K562 (cell line): ENCODE results near the gene SMARCA4. TPM values are rescaled to one million over a fixed set of nuclear protein-coding genes. Genes with fewer than 3 reads are reported as not detected.
A peak's percentile ranks its signal among the peaks of the same experiment; 100 is the strongest.

Experiments
- ATAC-seq: fragments of 200-7000 bp; cut with Tn5 transposase; 3 replicates; pipeline ENCODE4 v1.9.1; 2020; ENCODE audit warnings: moderate library complexity
- BruUV-seq: library from RNA; stranded (reverse); fragments of 400-500 nt; replicated peaks from 2 replicates; lab custom pipeline; 2021; lab: Mats Ljungman, UMichigan
- CTCF ChIA-PET: fragments of 300-600 bp; formaldehyde crosslinking; extraction: SDS; loops from one replicate; lab custom pipeline; 2021; ENCODE audit warnings: low intra/inter-chr PET ratio; lab: Yijun Ruan, JAX
- POLR2A ChIA-PET: fragments of 300-600, 350-650 bp; sonication (Branson Sonifier 250); formaldehyde crosslinking; extraction: SDS; loops from one replicate; lab custom pipeline; 2021; ENCODE audit warnings: antibody characterized with exemption, inconsistent platforms; lab: Yijun Ruan, JAX
- DNase-seq, 4 experiments: peaks; one replicate each; pipeline versions ENCODE4 v3.0.0 to v3.0.0-alpha.2; 2011 to 2018; ENCODE audit warnings: low spot score in 3 of 4, mixed read lengths in 3 of 4; ENCODE audit errors: extremely low read depth in 1 of 4
- FAIRE-seq: peaks from 2 replicates; lab custom pipeline; 2011; peaks lifted over from hg19 to GRCh38; lab: Jason Lieb, UNC
- H2AFZ ChIP-seq: 2 replicates; pipeline ENCODE4 v1.6.0; 2011; ENCODE audit warnings: low read depth, low read length, control low read depth, inconsistent platforms
- H3K27ac ChIP-seq: fragments of 200-600 bp; 3 replicates; pipeline ENCODE4 v1.8.0; 2011; ENCODE audit warnings: low read depth, mild to moderate bottlenecking, control low read depth, inconsistent platforms, low read length, moderate library complexity, mixed read lengths; ENCODE audit errors: extremely low read depth
- H3K27me3 ChIP-seq, 2 experiments: fragments of 300-600 bp in 1 of 2; 2 replicates in 1 of 2; 3 replicates in 1 of 2; pipeline versions ENCODE4 v1.6.0 to v1.8.0; 2011; ENCODE audit warnings: inconsistent platforms in 2 of 2, low read length in 2 of 2, mild to moderate bottlenecking in 1 of 2, mixed read lengths in 1 of 2, moderate library complexity in 1 of 2; ENCODE audit not compliant: control insufficient read depth in 2 of 2, insufficient read depth in 2 of 2
- H3K36me3 ChIP-seq: fragments of 300-600 bp; 3 replicates; pipeline ENCODE4 v1.8.0; 2011; ENCODE audit warnings: mild to moderate bottlenecking, low read length, inconsistent platforms; ENCODE audit not compliant: control insufficient read depth, insufficient read depth
- H3K4me1 ChIP-seq, 2 experiments: fragments of 200-600 bp in 1 of 2; replicated peaks in 1 of 2; 2 replicates in 1 of 2; 3 replicates in 1 of 2; pipeline versions ENCODE4 v1.5.1 to v1.8.0; 2011; ENCODE audit warnings: inconsistent platforms in 2 of 2, low read length in 2 of 2, mild to moderate bottlenecking in 1 of 2, mixed read lengths in 1 of 2, moderate library complexity in 1 of 2; ENCODE audit not compliant: control insufficient read depth in 2 of 2, insufficient read depth in 2 of 2
- H3K4me2 ChIP-seq: 2 replicates; pipeline ENCODE4 v1.6.1; 2011; ENCODE audit warnings: low read length, control low read depth, inconsistent platforms, mixed read lengths; ENCODE audit not compliant: insufficient read depth
- H3K4me3 ChIP-seq: fragments of 200-600 bp; sonication (generic), shearing (Covaris generic); 2 replicates; pipeline ENCODE4 v1.5.1; 2016; ENCODE audit warnings: control low read depth, inconsistent platforms
- H3K79me2 ChIP-seq: fragments of 200-600 bp; 3 replicates; pipeline ENCODE4 v1.8.0; 2011; ENCODE audit warnings: low read length, inconsistent platforms; ENCODE audit not compliant: control insufficient read depth, insufficient read depth
- H3K9ac ChIP-seq, 2 experiments: 2 replicates each; pipeline versions ENCODE4 v1.6.0 to v1.6.1; 2011; ENCODE audit warnings: low read depth in 2 of 2, low read length in 2 of 2, control low read depth in 1 of 2, inconsistent platforms in 1 of 2, mild to moderate bottlenecking in 1 of 2, mixed read lengths in 1 of 2; ENCODE audit not compliant: insufficient read depth in 1 of 2
- H3K9me1 ChIP-seq: one replicate; pipeline ENCODE4 v1.6.0; 2011; ENCODE audit warnings: inconsistent platforms, mild to moderate bottlenecking, low read length, moderate library complexity; ENCODE audit not compliant: control insufficient read depth, insufficient read depth
- H3K9me3 ChIP-seq: replicated peaks from 2 replicates; pipeline ENCODE4 v1.5.1; 2011; ENCODE audit warnings: low read depth, low read length, inconsistent platforms; ENCODE audit not compliant: control insufficient read depth, insufficient read depth
- H4K20me1 ChIP-seq: replicated peaks from 2 replicates; pipeline ENCODE4 v1.6.1; 2011; ENCODE audit warnings: low read length, inconsistent platforms, mixed read lengths; ENCODE audit not compliant: control insufficient read depth, insufficient read depth
- CSDE1 ChIP-seq, 2 experiments: fragments of 450-650 bp; IDR thresholded peaks; 2 replicates each; pipeline ENCODE4 v1.6.1; 2016; ENCODE audit warnings: mild to moderate bottlenecking in 1 of 2
- ERF ChIP-seq: fragments of 450-650 bp; formaldehyde crosslinking; IDR thresholded peaks from 2 replicates; pipeline ENCODE4 v1.4.0; 2020; ENCODE audit warnings: mild to moderate bottlenecking, mixed read lengths
- FOXJ2 ChIP-seq: fragments of 200-800 bp; sonication (Bioruptor generic); IDR thresholded peaks from 2 replicates; pipeline ENCODE4 v1.6.1; 2016; ENCODE audit warnings: missing genetic modification characterization, missing compliant biosample characterization
- MYNN ChIP-seq, 2 experiments: sonication (generic); formaldehyde crosslinking in 1 of 2; IDR thresholded peaks; 2 replicates each; pipeline versions ENCODE4 v1.5.0 to v1.6.1; 2016 to 2020; ENCODE audit warnings: antibody characterized with exemption in 1 of 2, missing genetic modification reagents in 1 of 2
- OTX1 ChIP-seq: fragments of 450-650 bp; formaldehyde crosslinking; IDR thresholded peaks from 2 replicates; pipeline ENCODE4 v1.4.0; 2022; ENCODE audit warnings: mild to moderate bottlenecking
- POLR2AphosphoS2 ChIP-seq: IDR thresholded peaks from 2 replicates; pipeline ENCODE4 v1.6.1; 2012; ENCODE audit warnings: low read length, improper control_type of control experiment
- RBFOX2 ChIP-seq: fragments of 200-400 bp; formaldehyde crosslinking; IDR thresholded peaks from 2 replicates; pipeline ENCODE4 v1.6.1; 2017; ENCODE audit warnings: low read depth, mild to moderate bottlenecking, low read length, moderate library complexity
- SNIP1 ChIP-seq: fragments of 450-650 bp; IDR thresholded peaks from 2 replicates; pipeline ENCODE4 v1.7.1; 2017; ENCODE audit warnings: low read depth, mild to moderate bottlenecking
- YY1 ChIP-seq, 3 experiments: IDR thresholded peaks; 2 replicates each; pipeline ENCODE4 v1.6.1; 2011; ENCODE audit warnings: low read length in 2 of 3, mild to moderate bottlenecking in 2 of 3, moderate library complexity in 2 of 3, borderline replicate concordance in 1 of 3, control low read depth in 1 of 3, low read depth in 1 of 3; ENCODE audit not compliant: insufficient read depth in 3 of 3, insufficient replicate concordance in 2 of 3, control insufficient read depth in 1 of 3, insufficient read length in 1 of 3; ENCODE audit errors: extremely low read depth in 1 of 3
- ZFP1 ChIP-seq: fragments of 450-650 bp; formaldehyde crosslinking; IDR thresholded peaks from 2 replicates; pipeline ENCODE4 v1.4.0; 2020; ENCODE audit warnings: mild to moderate bottlenecking, mixed read lengths
- WGBS: fragments of 100-300 bp; shearing (Covaris generic); methylation state at CpG from one replicate; pipeline ENCODE4 v1.1.6; 2016; ENCODE audit warnings: low coverage, mixed read lengths; ENCODE audit not compliant: insufficient coverage; ENCODE audit errors: missing lambda C conversion rate; 5-methylcytosine and 5-hydroxymethylcytosine counted together
- in situ Hi-C: fragments of 300-500 bp; cut with MboI; formaldehyde crosslinking; loops from 4 replicates; pipeline ENCODE4 v1.15.0; 2018; ENCODE audit warnings: inconsistent platforms, mixed read lengths
- intact Hi-C: fragments of 100-400 bp; cut with micrococcal nuclease; formaldehyde crosslinking; loops from 2 replicates; pipeline ENCODE4 v1.14.2; 2022
- polyA plus RNA-seq, 8 experiments: library from polyadenylated mRNA; depleted of rRNA in 4 of 8; stranded (reverse) in 5 of 8; unstranded in 3 of 8; fragments of >200 nt; fragmentation: Nextera tagmentation in 2 of 8; fragmentation: Illumina TruSeq in 1 of 8; extraction: Ambion mirVana in 2 of 8; extraction: Trizol in 1 of 8; gene quantifications; 2 replicates each; pipeline versions ENCODE4 v1.2.1 to v1.2.3, GENCODE V29; 2011 to 2014; ENCODE audit warnings: inconsistent platforms in 1 of 8, missing spikeins in 1 of 8
- total RNA-seq, 7 experiments: library from RNA; depleted of rRNA in 6 of 7; stranded (reverse); fragments of >200 nt in 6 of 7; fragmentation: Illumina TruSeq in 2 of 7; extraction: Trizol in 2 of 7; gene quantifications; 2 replicates each; pipeline versions ENCODE4 v1.2.1 to v1.2.3, GENCODE V29; 2011 to 2021; ENCODE audit warnings: low replicate concordance in 1 of 7
- TF ChIP-seq, protein P1 (sequence below): sonication (generic); formaldehyde crosslinking; IDR thresholded peaks from 2 replicates; pipeline ENCODE4 v1.8.0; 2022; ENCODE audit warnings: mild to moderate bottlenecking, missing genetic modification reagents
- TF ChIP-seq, protein P2 (sequence below), 2 experiments: fragments of 450-650 bp in 1 of 2; sonication (generic) in 1 of 2; formaldehyde crosslinking in 1 of 2; IDR thresholded peaks in 1 of 2; conservative IDR thresholded peaks in 1 of 2; 2 replicates each; pipeline versions ENCODE4 v1.6.1 to v1.8.1; 2016 to 2023; ENCODE audit warnings: mild to moderate bottlenecking in 2 of 2, moderate library complexity in 2 of 2, inconsistent platforms in 1 of 2, missing genetic modification reagents in 1 of 2
- TF ChIP-seq, protein P3 (sequence below): fragments of 450-650 bp; formaldehyde crosslinking; IDR thresholded peaks from 2 replicates; pipeline ENCODE4 v1.4.0; 2020; ENCODE audit warnings: mild to moderate bottlenecking, moderate library complexity

Gene SMARCA4
- total and polyA plus RNA-seq, 9 of the 15 experiments (the other 6 are each of a cell fraction or from before 2014, with no cell fraction given), result 19.3 to 207 (median 52.1) TPM

DNA sequence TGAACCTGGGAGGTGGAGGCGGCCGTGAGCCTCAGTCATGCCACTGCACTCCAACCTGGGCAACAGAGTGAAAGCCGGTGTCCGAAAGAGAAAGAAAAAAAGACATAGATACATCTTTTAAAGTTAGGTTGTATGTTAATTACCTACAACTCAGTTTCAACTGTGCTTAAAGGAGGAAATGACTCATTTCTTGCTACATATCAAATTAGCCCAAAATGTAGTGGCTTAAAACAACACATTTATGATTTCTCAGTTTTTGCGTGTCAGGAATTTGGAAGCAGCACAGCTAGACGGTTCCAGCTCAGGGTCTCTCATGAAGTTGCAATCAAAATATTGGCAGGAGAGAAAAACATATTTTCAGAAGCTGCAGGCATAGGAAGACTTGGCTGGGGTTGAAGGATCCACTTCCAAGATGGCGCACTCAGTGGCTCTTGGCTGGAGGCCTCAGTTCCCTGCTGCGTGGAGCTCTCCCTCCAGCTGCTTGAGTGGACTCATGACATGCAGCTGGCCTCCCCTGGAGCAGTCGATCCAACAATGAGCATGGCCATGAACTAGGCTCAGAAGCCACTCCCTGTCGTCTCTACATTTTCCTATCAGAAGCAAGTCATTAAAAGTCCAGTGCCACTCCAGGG is 135.5 kb downstream of the SMARCA4 start:
- WGBS, result 70% methylated on average over 10 of the region's 10 CpGs
- H3K36me3 ChIP-seq, result peaks cover 96% of the 10 kb centered on the region
- peak overlapping the region; percentile 11 to 41; a peak in 3 of 4 replicates for H3K9ac ChIP-seq
- in situ Hi-C loops (no loop called here), intact Hi-C loops (no loop called here)
- DNase-seq (no peak), FAIRE-seq (no peak), ATAC-seq (no peak)
- no peak overlapping the region for H3K4me3 ChIP-seq
- peaks cover 75% of the 10 kb centered on the region for H4K20me1 ChIP-seq
- H3K79me2 ChIP-seq, result peaks cover 97% of the 10 kb centered on the region
- H3K27ac ChIP-seq, result peak overlapping the region; percentile 81
- ChIA-PET POLR2A (interaction anchor here (0.6 to 2.4 kb wide), 7 partner anchors 10 to 1273 kb away, joined by 3 to 8 read pairs (median 3); no protein-coding TSS in a partner anchor), CTCF (no interaction called here)
- H3K4me2 ChIP-seq, result peak overlapping the region; percentile 32; the same call in 1 of the 2 replicates
- no peaks in the 10 kb centered on the region for H3K9me3 ChIP-seq
- H3K9me1 ChIP-seq, result peaks cover 18% of the 10 kb centered on the region
- H2AFZ ChIP-seq, result no peak overlapping the region
- no peaks in the 10 kb centered on the region for H3K27me3 ChIP-seq
- BruUV-seq, result no TSS peak
- peaks cover 36 to 41% of the 10 kb centered on the region in 2 experiments for H3K4me1 ChIP-seq
- TF ChIP-seq ZFP1 (CRISPR knock-in tag) (no peak), RBFOX2 (peak; percentile 73), SNIP1 (no peak), MYNN (IDR thresholded peaks at IDR 0.05) (no peak), MYNN (CRISPR knock-in tag; IDR thresholded peaks at IDR 0.05) (no peak), CSDE1 (IDR thresholded peaks at IDR 0.05) (no peak), OTX1 (CRISPR knock-in tag) (0 out of 2 replicates have a peak, but pooled peaks have one; percentile 61), FOXJ2 (tag) (no peak), POLR2AphosphoS2 (peak; percentile 61; the same call in 1 of the 2 replicates), ERF (no peak), YY1 (IDR thresholded peaks at IDR 0.05; ENCODE audit: borderline replicate concordance in 1 of 3, control insufficient read depth in 1 of 3, extremely low read depth in 1 of 3, insufficient read depth in 3 of 3, insufficient read length in 1 of 3, insufficient replicate concordance in 2 of 3, low read depth in 1 of 3, low read length in 2 of 3) (peak in 1 of 3 experiments; percentile 61)
- TF ChIP-seq, protein P1, sequence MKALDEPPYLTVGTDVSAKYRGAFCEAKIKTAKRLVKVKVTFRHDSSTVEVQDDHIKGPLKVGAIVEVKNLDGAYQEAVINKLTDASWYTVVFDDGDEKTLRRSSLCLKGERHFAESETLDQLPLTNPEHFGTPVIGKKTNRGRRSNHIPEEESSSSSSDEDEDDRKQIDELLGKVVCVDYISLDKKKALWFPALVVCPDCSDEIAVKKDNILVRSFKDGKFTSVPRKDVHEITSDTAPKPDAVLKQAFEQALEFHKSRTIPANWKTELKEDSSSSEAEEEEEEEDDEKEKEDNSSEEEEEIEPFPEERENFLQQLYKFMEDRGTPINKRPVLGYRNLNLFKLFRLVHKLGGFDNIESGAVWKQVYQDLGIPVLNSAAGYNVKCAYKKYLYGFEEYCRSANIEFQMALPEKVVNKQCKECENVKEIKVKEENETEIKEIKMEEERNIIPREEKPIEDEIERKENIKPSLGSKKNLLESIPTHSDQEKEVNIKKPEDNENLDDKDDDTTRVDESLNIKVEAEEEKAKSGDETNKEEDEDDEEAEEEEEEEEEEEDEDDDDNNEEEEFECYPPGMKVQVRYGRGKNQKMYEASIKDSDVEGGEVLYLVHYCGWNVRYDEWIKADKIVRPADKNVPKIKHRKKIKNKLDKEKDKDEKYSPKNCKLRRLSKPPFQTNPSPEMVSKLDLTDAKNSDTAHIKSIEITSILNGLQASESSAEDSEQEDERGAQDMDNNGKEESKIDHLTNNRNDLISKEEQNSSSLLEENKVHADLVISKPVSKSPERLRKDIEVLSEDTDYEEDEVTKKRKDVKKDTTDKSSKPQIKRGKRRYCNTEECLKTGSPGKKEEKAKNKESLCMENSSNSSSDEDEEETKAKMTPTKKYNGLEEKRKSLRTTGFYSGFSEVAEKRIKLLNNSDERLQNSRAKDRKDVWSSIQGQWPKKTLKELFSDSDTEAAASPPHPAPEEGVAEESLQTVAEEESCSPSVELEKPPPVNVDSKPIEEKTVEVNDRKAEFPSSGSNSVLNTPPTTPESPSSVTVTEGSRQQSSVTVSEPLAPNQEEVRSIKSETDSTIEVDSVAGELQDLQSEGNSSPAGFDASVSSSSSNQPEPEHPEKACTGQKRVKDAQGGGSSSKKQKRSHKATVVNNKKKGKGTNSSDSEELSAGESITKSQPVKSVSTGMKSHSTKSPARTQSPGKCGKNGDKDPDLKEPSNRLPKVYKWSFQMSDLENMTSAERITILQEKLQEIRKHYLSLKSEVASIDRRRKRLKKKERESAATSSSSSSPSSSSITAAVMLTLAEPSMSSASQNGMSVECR, result peak; percentile 39; the same call in 1 of the 2 replicates
- TF ChIP-seq, protein P2, sequence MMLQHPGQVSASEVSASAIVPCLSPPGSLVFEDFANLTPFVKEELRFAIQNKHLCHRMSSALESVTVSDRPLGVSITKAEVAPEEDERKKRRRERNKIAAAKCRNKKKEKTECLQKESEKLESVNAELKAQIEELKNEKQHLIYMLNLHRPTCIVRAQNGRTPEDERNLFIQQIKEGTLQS (IDR thresholded peaks at IDR 0.05), result peak; percentile 38
- TF ChIP-seq, protein P2 (CRISPR knock-in tag; conservative IDR thresholded peaks at IDR 0.05), result no peak
- TF ChIP-seq, protein P3, sequence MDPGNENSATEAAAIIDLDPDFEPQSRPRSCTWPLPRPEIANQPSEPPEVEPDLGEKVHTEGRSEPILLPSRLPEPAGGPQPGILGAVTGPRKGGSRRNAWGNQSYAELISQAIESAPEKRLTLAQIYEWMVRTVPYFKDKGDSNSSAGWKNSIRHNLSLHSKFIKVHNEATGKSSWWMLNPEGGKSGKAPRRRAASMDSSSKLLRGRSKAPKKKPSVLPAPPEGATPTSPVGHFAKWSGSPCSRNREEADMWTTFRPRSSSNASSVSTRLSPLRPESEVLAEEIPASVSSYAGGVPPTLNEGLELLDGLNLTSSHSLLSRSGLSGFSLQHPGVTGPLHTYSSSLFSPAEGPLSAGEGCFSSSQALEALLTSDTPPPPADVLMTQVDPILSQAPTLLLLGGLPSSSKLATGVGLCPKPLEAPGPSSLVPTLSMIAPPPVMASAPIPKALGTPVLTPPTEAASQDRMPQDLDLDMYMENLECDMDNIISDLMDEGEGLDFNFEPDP, result 0 out of 2 replicates have a peak, but pooled peaks have one; percentile 21
